H1 (cell line): Measurements from ENCODE around the gene PAK2.

ENCODE experiments used
- CEBPB ChIP-seq: IDR thresholded peaks from 2 replicates; pipeline ENCODE4 v1.6.1; 2012; ENCODE audit warnings: low read depth, low read length
- CTCF ChIP-seq, 3 experiments: IDR thresholded peaks; 1 replicate in 2 of 3; 2 replicates in 1 of 3; pipeline versions ENCODE4 v1.5.1 to v1.6.1; 2011; ENCODE audit warnings: low read length in 3 of 3, mild to moderate bottlenecking in 3 of 3, inconsistent platforms in 2 of 3, low read depth in 1 of 3, moderate library complexity in 1 of 3; ENCODE audit not compliant: insufficient read depth in 1 of 3; ENCODE audit errors: control extremely low read depth in 1 of 3
- EP300 ChIP-seq, 2 experiments: IDR thresholded peaks; 1 replicate in 1 of 2; 2 replicates in 1 of 2; pipeline ENCODE4 v1.6.1; 2011 to 2012; ENCODE audit warnings: low read depth in 2 of 2, low read length in 2 of 2, mild to moderate bottlenecking in 2 of 2, borderline replicate concordance in 1 of 2, inconsistent platforms in 1 of 2, moderate library complexity in 1 of 2
- EZH2 ChIP-seq: fragments of 200-600 bp; sonication (generic); IDR thresholded peaks from 2 replicates; pipeline ENCODE4 v1.7.1; 2012; ENCODE audit warnings: low read depth, mild to moderate bottlenecking, moderate library complexity, low read length, inconsistent platforms; ENCODE audit not compliant: severe bottlenecking
- KDM1A ChIP-seq: fragments of 200-600, 300-600 bp; sonication (generic); IDR thresholded peaks from 2 replicates; pipeline ENCODE4 v1.7.1; 2016; ENCODE audit warnings: mild to moderate bottlenecking, low read length, borderline replicate concordance
- PHF8 ChIP-seq: fragments of 200-600 bp; sonication (generic); conservative IDR thresholded peaks from 2 replicates; pipeline ENCODE4 v1.7.1; 2012; ENCODE audit warnings: low read depth, mild to moderate bottlenecking, inconsistent platforms, low read length, moderate library complexity
- POLR2A ChIP-seq, 2 experiments: IDR thresholded peaks; 1 replicate in 1 of 2; 2 replicates in 1 of 2; pipeline ENCODE4 v1.6.1; 2011; ENCODE audit warnings: low read depth in 2 of 2, low read length in 2 of 2, mild to moderate bottlenecking in 2 of 2; ENCODE audit errors: control extremely low read depth in 1 of 2
- POLR2AphosphoS5 ChIP-seq: IDR thresholded peaks from 2 replicates; pipeline ENCODE4 v1.6.1; 2011; ENCODE audit warnings: low read depth, low read length
- TAF1 ChIP-seq: IDR thresholded peaks from 2 replicates; pipeline ENCODE4 v1.6.1; 2011; ENCODE audit warnings: mild to moderate bottlenecking, low read depth, low read length
- ZNF274 ChIP-seq: IDR thresholded peaks from 2 replicates; pipeline ENCODE4 v1.7.0; 2012; ENCODE audit warnings: low read length, borderline replicate concordance; ENCODE audit errors: extremely low read depth

DNA sequence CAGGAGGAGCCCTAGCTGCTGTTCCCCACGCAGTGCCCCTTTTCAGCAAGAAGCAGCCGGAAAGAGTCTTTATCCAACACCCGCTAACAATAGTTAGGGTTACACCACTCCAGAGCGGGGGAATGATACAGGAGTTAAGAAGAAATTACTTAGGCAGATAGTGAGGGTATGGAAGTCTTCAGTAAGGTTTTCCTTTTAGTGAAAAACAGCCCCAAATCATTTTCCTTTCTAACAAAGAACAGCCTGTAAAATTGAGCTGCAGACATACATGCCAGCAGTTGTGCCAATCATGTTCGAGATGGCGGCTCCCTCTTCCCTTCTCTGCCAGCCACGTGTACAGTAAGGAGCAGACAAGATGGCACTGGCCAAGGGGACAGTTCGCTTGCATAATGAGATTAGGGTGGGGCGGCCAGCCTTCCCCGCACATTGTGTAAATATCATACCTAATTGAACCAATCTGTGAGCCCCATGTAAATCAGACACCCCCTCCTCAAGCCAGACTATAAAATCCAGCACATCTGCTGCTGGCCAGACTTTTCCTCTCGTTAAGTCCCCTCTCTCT, 109.6 kb downstream of the PAK2 start:
- TF ChIP-seq TAF1, result no peak
- TF ChIP-seq CTCF (IDR thresholded peaks at IDR 0.05; ENCODE audit: control extremely low read depth in 1 of 3, insufficient read depth in 1 of 3, low read depth in 1 of 3, low read length in 3 of 3), result no peak
- TF ChIP-seq CEBPB, result no peak
- TF ChIP-seq POLR2AphosphoS5, result no peak
- TF ChIP-seq POLR2A (IDR thresholded peaks at IDR 0.05; ENCODE audit: control extremely low read depth in 1 of 2, low read depth in 2 of 2, low read length in 2 of 2), result no peak
- no peak for TF ChIP-seq ZNF274
- no peak for TF ChIP-seq KDM1A
- no peak for TF ChIP-seq EP300 (IDR thresholded peaks at IDR 0.05; ENCODE audit: borderline replicate concordance in 1 of 2, low read depth in 2 of 2, low read length in 2 of 2)
- no peak for TF ChIP-seq EZH2
- no peak for TF ChIP-seq PHF8
